GM18520 (cell line): ENCODE measurements around the gene PNKP.

Experiments
- ATAC-seq: cut with Tn5 transposase; IDR thresholded peaks from one replicate; pipeline ENCODE4 v1.9.1; 2021; ENCODE audit not compliant: unreplicated experiment

The PNKP gene

DNA sequence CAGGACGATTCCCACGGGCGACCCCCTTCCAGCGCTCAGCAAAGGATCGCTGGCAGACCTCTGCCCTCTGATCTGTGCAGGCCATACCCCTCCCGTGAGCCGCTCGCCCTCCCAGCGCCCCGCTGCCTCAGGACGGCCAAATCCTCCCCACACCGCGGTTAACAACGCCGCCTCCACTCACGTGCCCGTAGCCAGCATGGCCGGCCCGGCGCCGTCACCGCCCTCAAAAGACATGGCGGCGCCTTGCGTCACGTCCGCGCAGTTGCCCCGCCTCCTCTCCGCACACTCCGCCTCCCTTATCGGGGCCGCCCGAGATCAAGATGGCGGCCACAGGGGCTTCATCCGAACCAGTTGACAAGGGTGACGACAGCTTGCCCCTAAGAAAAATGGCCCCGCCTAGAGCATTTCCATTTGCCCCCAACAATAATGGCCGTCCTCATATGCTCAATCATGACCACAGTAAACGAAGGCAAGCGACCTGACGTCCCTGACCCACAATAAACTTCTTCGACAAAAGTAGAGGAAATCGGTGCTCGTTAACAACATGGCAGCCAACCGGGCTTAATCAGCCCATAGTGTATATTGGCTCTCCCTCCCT lies 9.1 kb upstream of the PNKP start:
- ATAC-seq = peak; percentile 38

DNA sequence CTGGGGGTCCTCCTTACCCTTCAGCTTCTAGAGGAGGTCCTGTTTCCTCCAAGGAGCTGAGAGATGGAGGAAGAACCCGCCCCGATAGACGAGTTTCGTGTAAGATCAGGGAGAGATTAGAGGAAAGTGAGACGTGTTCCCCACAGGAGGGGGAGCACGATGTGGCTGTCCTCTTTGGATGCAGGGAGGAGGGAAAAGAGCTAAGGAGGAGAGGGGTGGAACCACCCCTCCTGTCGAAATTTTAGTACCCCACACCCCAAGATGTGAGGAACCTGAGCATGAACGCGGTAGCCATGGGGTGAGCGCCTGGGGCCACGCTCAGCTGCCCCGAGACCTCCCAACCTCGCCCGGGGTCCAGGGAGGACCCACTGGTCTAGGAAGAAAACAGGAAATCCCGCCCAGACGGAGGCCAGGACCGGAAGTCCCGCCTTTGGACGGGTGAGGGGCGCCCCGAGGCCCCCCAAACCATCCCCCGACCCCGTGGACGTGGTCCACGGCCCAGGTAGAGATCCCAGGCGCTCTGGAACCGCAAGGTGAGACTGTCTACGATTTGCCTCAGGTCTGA lies 8.6 kb upstream of the PNKP start:
- ATAC-seq = no peak

DNA sequence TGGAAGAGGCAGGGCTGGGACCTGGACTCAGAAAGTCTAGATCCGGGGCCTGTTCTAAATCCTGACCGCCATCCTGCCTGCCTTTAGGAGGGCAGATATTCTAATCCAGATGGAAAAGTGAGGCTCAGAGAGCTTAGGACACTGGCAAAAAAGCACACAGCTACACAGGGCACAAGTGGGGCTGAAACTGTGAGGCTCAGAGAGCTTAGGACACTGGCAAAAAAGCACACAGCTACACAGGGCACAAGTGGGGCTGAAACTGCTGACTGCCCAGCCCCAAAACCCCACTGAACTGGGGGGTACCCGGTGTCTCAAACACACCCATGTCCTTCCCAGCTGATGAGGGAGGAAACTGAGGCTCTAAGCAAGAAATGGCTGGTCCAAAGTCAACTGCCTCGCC lies 7.8 kb upstream of the PNKP start:
- no peak for ATAC-seq

DNA sequence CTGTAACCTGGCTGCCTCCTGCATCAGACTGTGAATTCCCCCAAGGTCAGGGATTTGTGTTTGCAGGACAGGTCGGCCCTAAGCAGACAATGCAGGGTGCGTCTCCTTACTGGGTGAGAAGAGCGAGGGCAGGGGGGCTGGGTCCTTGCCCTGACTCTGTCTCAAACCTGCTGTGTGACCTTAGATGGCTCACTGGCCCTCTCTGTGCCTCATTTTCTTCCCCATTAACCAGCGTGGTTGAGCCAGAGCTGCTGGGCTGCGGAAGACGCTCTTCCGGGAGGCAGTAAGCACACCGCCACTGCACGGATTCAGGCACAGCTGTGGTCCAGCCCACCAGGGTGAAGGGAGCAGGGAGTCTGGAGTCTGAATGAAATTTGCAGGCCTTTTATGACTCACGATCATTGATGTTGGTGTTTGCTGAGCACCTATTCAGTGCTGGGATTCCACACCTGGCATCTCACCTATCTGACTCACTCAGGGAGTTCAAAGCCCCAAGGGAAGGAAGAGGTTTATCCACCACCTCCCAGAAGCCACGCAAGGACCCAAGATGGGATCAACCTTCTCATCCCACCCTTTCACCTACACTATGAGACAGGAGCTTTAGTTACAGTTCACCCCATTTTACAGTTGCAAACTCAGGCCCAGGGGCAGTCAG lies 7.3 kb upstream of the PNKP start:
- no peak for ATAC-seq

DNA sequence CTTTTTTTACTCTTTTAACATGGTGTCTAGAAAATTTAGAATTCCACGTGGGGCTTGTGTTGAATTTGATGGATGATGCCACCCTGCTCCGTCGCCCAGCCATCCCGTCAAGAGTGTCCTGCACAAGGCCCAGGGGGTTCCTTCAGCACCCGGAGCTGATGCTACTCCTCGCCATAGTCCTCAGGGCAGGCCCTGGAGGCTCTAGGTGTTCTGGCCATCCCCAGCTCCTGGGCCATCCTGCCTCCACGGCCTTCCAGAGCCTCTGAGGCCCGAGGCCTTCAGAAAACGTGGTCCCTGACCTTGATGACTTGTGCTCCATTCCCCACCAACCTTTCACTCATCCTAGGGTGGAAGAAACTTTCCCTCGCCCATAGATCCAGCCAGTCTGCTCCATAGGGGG lies 6.5 kb upstream of the PNKP start:
- ATAC-seq = no peak

DNA sequence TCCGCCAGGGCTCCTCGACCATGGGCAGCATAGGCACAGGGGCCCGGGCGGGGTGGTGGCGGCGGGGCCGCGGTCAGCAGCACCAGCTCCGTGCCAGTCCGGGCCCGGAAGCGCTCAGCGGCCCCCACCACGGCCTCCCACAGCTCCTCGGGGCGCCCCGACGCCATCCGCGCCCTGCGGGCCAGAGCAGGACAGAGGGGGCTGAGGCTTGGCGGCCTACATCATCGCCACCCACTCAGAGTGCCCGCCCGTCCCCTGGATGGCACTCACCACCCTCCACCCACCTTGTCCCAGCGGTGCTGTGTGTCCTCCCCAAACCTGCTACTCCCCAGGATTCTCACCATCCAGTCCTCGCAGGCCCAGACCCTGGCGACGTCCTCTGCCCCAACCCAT lies 5.7 kb upstream of the PNKP start:
- ATAC-seq = no peak

DNA sequence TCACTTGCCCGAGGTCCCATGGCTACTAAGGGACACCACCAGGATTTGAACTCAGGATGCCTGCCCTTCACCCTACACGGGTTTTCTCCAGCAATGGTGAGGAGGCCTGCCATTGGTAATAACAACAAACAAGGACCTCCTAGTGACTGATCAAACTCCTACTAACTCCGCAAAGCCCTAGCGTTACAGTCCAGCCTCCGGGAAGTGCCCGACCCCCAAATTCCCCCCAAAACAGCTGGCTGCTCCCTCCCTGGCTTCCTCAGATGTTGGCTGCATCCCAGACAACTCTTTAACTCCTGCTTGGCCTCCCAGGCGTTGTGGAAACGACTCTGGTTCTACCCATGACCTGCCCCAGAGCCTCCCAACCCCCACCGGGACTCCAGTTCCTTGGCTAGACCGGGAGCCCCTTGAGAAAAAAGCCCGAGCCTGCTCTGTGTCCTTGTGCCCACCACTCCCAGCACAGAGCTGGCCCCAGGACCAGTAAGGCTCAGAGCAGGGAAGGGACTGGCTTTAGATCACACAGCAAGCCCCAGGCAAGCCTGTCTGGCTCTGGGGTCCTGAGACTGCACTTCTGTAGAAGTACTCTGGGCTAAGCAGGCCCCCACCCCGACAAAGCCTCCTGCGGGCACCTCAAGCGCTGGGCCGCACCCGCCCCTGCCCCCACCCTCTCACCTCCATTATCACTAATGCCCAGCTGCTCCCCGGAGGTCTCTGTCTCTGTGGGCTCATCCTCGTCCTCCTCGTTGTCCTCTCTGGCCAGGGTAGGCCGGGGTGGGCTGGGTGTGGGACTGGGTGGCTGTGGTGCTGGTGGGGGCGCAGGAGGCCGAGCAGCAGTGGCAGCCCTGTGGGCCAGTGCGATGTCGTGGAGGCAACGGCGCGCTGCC lies 5.1 kb upstream of the PNKP start:
- ATAC-seq = no peak

DNA sequence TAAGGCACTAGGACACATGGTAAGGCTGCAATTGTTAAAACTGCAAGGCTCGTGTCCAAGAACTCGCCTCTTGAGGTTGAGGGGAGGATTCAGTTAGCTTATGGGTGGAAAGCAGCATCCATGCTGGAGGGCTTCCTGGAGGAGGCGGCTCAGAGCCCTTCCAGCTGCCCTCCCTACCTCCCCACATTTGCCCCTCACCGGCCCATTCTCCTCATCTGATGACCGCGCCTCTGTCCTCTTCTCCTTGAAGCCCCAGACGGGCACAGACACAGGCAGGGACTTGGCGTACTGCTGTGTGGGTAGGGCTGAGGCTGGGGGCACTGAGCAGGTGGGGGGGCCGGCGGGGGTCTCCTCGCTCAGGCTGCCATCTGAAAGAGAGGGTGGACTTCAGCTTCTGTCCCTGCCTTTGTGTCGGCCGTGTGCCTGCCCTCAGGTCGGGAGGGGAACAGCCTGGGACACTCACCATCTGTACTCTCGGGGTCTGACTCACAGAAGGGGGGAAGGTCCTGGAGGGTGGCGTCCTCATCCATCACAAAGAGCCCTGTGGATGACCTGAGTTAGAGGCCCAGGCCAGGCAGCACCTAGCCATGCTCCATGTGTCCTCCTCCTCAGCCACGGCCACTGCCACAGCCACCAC lies 4.1 kb upstream of the PNKP start:
- no peak for ATAC-seq

DNA sequence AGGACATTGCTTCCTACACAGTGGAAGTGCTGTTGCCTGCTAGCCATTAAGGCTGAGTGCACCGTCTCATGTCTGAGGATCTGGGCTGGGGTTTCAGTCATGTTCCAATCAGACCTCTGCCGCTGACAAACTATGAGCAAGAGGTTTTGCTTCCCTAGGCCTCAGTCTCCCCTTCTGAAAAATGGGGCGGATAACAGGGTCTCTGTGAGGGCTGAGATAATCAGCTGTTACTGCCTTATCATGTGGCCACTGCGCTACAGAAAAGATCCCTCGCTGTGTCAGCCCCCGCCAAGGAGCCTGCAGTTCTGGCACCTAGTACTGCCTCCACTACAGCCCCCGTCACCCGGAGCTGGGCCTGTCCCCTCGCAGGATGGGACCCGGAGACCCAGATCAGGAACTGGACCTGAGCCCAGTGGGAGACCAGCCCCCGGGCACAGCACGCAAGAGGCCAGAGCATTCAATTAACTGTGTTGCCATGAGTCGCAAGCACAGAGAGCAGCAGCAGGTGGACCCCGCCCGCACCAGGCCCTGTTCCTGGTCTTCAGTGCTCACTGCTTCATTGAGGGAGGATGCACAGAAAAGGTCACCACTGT lies 3.0 kb upstream of the PNKP start:
- no peak for ATAC-seq

DNA sequence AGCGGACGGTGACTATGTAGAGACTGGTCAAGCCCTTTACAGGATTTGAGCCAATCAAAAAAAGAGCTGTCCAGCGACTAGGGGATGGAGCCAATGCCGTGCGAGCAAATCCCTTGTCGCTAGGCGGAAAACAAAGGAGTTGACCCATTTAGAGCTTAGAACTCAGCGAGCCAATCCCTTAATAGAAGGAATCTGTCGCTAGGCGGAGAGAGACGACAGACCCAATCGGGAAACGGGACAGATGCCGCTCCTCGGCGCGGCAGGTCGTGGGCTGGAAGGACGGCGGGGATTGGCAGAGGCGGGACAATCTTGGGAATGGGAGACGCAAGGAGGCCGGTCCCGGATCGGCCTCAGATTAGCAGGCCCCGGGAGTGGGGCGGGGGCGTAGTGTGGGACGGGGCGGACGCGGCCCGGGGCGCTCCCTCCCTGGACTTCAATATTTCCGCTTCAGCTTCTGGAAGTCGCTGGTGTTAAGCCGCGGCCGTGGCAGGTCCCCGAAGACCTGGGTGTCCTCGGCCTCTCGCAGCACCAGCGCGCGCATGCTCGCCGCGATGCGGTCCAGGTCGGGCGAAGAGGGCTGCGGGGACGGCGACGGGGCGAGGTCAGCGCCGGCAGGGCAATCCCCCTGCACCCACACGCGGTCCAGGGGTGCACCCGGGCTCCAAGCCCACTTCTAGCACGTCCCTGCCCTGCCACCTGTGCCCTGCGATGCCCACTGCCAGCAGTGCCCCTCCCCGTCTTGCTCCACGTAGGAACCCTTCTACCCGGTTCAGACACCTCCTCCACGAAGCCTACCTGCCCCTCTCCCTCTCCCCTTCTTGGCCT lies 2.3 kb upstream of the PNKP start:
- ATAC-seq = peak; percentile 78

DNA sequence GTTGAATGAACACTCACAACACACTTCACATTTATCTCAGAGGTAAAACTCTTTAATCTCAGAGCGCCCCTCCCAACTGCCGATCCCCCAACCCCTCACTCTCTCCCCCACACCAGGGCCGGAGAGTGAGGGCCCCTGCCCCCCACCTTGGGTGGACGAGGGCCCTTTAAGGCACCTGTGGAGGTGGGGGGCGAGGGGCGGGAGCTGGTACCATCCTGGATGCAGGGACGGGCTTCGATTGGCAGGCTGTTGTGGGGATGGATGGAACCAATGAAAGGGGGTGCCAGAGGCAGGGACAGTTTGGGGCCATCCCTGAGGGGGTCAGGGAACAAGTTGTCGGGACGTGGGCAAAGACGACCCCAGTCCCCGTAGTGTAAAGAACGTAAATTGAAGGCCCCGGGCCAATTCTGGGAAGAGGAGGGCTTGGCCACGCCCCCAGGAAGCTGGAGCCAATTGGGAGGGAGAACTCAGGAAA lies 1.7 kb upstream of the PNKP start:
- ATAC-seq = peak; percentile 0

DNA sequence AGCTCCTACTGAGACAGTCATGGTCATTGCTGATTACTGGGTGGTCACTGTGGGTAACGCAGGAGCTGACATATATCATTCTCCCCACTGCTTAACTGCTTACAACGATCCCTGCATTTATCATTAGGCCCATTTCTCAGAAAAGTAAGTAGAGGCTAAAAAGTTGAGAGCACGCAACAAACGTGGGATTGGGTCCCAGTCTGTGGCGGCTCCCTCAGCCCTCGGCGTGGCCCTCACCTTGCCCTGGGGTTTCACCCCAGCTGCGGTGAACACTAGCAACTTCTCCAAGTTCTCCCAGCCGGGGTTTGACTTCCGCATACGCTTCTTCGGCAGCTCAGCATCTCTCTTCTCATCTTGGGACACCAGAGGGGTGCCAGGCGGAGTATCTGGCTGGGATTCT lies 2.5 kb downstream of the PNKP start:
- ATAC-seq = no peak

DNA sequence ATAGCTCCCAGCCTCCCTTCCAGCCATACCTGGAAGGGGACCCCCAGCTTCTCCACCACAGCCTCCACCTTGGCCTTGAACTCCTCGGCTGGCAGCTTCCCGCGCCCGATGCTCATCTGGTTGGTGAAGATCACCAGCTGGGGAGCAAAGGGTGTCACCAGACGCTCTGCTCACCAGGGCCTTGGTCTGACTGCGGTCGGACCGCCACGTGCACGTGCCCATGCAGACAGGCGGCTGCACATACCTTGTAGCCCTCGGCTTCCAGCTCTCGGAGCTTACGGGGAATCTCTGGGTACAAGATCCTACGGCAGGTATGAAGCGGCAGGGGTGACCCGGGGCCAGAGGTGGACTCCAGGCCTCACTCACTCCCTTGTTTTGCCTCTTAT lies 3.4 kb downstream of the PNKP start:
- ATAC-seq = no peak

DNA sequence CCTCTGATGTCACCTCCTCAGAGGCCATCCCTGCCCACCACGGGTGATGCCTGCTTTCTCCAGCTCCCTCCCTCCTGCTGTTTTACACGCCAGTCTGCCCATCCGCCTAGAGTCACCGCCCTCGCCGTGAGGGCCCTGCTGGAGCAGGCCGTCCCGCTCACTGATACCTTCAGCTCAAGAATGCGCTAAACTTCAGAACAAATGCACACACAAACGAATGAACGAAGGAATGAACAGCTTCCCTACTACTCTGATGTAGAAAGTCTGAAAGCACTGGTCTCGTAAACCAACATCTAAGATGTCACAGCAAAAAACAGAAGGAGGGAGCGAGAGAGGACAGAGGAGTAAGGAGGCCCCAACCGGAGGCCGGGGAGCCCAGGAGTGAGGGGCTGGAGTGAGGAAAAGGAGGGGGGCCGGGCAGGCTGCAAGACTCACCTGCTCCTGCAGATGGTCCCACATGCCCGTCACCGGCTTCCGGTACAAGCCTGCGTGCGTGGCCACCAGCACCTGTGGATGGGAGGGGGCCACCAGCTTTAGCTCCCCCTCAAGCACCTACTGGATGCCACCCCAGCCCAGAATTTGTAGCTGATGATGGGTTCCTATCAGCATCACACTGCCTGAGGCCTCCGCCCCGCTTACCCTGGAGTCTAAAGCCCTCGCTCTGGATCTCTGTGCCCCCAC lies 4.0 kb downstream of the PNKP start:
- ATAC-seq = no peak

DNA sequence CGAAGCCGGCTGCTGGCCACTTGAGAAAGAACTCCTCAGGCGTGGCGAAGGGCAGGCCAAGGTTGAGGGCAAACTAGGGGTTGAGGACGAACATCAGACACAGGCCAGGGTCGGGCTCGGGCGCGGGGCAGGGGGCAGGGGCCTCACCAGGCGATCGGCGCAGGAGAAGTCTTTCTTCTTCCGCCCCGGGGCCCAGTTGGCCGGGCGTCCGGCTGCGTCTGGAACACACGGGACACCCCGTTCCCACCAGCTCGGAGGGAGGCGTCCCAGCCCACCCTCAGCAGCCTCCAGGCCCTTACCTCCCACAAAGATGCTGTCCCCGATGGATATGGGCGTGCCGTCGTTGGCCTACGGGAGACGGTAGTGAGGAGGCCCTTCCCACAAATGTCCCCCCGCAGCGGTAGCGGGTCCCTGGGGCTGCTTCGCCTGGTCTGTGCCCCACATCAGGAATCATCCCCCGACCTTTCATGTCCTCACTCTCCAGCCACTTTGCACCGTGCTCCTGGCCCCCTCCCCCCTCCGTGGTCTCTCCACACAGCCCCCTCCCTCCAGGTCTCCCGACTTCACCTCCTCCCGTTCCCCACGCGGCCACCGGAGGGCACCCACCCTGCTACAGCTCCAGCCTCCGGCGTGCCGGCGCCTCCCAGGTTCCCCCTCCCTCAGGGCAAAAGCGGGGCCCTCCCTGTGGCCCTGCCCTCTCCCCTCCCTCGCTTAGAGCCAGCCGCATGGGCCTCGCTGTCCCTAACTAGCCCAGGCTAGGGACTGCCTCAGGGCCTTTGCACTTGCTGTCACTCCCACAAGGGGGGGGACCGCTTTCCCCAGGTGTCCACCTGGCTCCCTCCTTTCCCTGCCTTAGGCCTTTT lies 4.8 kb downstream of the PNKP start:
- no peak for ATAC-seq

DNA sequence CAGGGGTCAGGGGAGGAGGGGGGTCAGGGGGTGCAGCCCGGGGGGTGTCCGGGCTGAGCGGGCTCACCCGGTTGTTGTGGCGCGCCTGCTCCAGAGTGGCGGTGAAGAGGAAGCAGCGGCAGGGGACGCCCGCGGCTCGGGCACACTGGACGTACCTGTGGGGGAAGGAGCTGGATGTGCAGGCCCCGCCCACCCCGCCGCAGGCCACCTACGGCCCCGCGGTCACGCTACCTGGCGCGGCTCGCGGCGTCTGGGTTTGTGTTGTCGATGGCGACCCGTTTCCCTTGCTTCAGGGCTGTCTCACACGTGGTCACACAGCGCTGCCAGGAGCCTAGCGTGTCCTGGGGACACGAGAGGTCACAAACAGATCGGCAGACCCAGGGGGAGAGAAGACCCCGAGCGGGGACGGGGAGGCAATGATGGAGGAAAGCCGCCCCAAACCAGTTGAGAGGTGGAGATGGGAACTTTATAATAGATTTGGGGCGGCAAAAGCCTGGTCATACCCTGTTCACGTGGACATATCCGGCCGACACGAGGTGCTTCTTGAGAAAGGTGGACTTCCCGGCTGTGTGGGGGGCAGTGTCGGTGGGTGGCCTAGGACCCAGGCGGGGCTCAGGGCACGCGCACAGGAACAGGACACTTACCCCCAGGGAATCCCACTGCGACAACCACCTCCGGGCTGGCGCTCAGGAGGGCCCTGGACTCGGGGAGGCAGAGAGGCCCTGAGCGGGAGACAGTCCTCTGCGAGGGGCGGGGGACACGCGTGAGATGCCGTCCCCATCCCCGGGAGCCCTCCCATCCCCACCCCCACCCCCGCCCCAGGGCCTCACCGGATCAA lies 5.6 kb downstream of the PNKP start:
- ATAC-seq = no peak

DNA sequence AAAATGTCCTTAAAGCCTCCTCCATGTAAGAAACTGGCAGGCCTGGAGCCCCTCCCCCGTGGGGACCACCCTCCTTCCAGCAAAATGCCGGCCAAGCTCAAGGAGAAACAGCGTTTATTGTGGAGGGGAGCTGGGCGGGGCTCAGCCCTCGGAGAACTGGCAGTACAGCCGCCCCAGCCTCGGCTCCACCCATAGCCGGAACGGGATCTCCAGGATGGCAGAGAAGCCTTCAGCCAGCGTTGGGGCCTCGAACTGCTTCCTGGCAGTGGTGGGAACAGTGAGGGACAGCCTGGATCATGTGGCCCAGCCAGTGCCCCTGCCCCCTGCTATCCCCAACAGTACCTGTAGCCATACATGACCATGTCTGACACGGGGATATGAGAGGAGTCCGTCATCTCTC lies 6.3 kb downstream of the PNKP start:
- ATAC-seq = no peak
